ENCODE results near the gene POLR2B. TPM values are rescaled to one million over a fixed set of nuclear protein-coding genes. Genes with fewer than 3 reads are reported as not detected.
A peak's percentile ranks its signal among the peaks of the same experiment; 100 is the strongest.
"Not testable (repeated sequence)": the region's sequence is repeated elsewhere in the genome, so short reads cannot be mapped to it uniquely, and the experiment has no call there.

The POLR2B gene
- total RNA-seq, 1 donor from 2014 or later: 112 TPM

- TF ChIP-seq CTCF (IDR thresholded peaks at IDR 0.05; ENCODE audit: insufficient read depth, low read length, severe bottlenecking): no peak
- no peak for DNase-seq (ENCODE audit: low read depth)
- FAIRE-seq: no peak
- no peaks in the 10 kb centered on the region for H3K27me3 ChIP-seq (ENCODE audit: control insufficient read depth, insufficient read depth, low read length)
- no peak overlapping the region for H3K4me3 ChIP-seq (ENCODE audit: low read depth, low read length)
- H3K36me3 ChIP-seq (ENCODE audit: control insufficient read depth, insufficient read depth, low read length): no peaks in the 10 kb centered on the region
Measured at GRCh38 chr4:57055886-57056285, 77.2 kb downstream of the POLR2B start.

- Histone ChIP-seq H3K36me3 (ENCODE audit: control insufficient read depth, insufficient read depth, low read length) (no peaks in the 10 kb centered on the region), H3K27me3 (ENCODE audit: control insufficient read depth, insufficient read depth, low read length) (no peaks in the 10 kb centered on the region), H3K4me3 (ENCODE audit: low read depth, low read length) (no peak overlapping the region)
- DNase-seq (ENCODE audit: low read depth): no peak
- TF ChIP-seq CTCF (IDR thresholded peaks at IDR 0.05; ENCODE audit: insufficient read depth, low read length, severe bottlenecking): no peak
- FAIRE-seq: no peak
Measured at GRCh38 chr4:57059890-57060716, 81.4 kb downstream of the POLR2B start.

GRCh38 chr4:57060717-57061067 lies 82.0 kb downstream of the POLR2B start:
- not testable (repeated sequence) for H3K27me3 ChIP-seq (ENCODE audit: control insufficient read depth, insufficient read depth, low read length); DNase-seq (ENCODE audit: low read depth); H3K36me3 ChIP-seq (ENCODE audit: control insufficient read depth, insufficient read depth, low read length); FAIRE-seq; H3K4me3 ChIP-seq (ENCODE audit: low read depth, low read length)

GRCh38 chr4:57061395-57061794 lies 82.7 kb downstream of the POLR2B start:
- FAIRE-seq (no peak), DNase-seq (ENCODE audit: low read depth) (peak; percentile 73)
- H3K27me3 ChIP-seq (ENCODE audit: control insufficient read depth, insufficient read depth, low read length): no peaks in the 10 kb centered on the region
- H3K36me3 ChIP-seq (ENCODE audit: control insufficient read depth, insufficient read depth, low read length): no peaks in the 10 kb centered on the region
- no peak overlapping the region for H3K4me3 ChIP-seq (ENCODE audit: low read depth, low read length)
- TF ChIP-seq CTCF (IDR thresholded peaks at IDR 0.05; ENCODE audit: insufficient read depth, low read length, severe bottlenecking): no peak

- no peaks in the 10 kb centered on the region for H3K27me3 ChIP-seq (ENCODE audit: control insufficient read depth, insufficient read depth, low read length)
- TF ChIP-seq CTCF (IDR thresholded peaks at IDR 0.05; ENCODE audit: insufficient read depth, low read length, severe bottlenecking): no peak
- H3K4me3 ChIP-seq (ENCODE audit: low read depth, low read length): no peak overlapping the region
- no peak for DNase-seq (ENCODE audit: low read depth)
- no peaks in the 10 kb centered on the region for H3K36me3 ChIP-seq (ENCODE audit: control insufficient read depth, insufficient read depth, low read length)
- FAIRE-seq: no peak
Measured at GRCh38 chr4:57063518-57063917, 84.8 kb downstream of the POLR2B start.

- H3K36me3 ChIP-seq (ENCODE audit: control insufficient read depth, insufficient read depth, low read length): no peaks in the 10 kb centered on the region
- DNase-seq (ENCODE audit: low read depth) (peak; percentile 56), FAIRE-seq (no peak)
- H3K27me3 ChIP-seq (ENCODE audit: control insufficient read depth, insufficient read depth, low read length): no peaks in the 10 kb centered on the region
- H3K4me3 ChIP-seq (ENCODE audit: low read depth, low read length): no peak overlapping the region
- no peak for TF ChIP-seq CTCF (IDR thresholded peaks at IDR 0.05; ENCODE audit: insufficient read depth, low read length, severe bottlenecking)
Measured at GRCh38 chr4:57064120-57064519, 85.4 kb downstream of the POLR2B start.
